Brain microvascular endothelial cell (primary cell): ENCODE results near the gene APBB1IP.

Experiments
- DNase-seq: peaks from one replicate; pipeline ENCODE4 v3.0.0-alpha.2; 2020
- H3K27ac ChIP-seq: fragments of 250-450 bp; sonication (Bioruptor Pico); 2 replicates; pipeline ENCODE4 v1.5.1; 2020; ENCODE audit warnings: mild to moderate bottlenecking, moderate library complexity
- H3K27me3 ChIP-seq: fragments of 250-450 bp; sonication (Bioruptor Pico); replicated peaks from 2 replicates; pipeline ENCODE4 v1.5.1; 2020; ENCODE audit warnings: mild to moderate bottlenecking
- H3K36me3 ChIP-seq: fragments of 250-450 bp; sonication (Bioruptor Pico); replicated peaks from 2 replicates; pipeline ENCODE4 v1.5.1; 2020; ENCODE audit warnings: mild to moderate bottlenecking
- H3K4me3 ChIP-seq: 2 replicates; pipeline ENCODE4 v1.5.1; 2011; ENCODE audit warnings: low read depth, mild to moderate bottlenecking, control low read depth, low read length, moderate library complexity
- CTCF ChIP-seq: IDR thresholded peaks from 2 replicates; pipeline ENCODE4 v1.5.1; 2011; ENCODE audit warnings: low read depth, mild to moderate bottlenecking, moderate library complexity, low read length, control low read depth, inconsistent platforms; ENCODE audit errors: missing control alignments
- in situ Hi-C: cut with HindIII; loops from 2 replicates; pipeline ENCODE4 v1.10.0; 2017; ENCODE audit warnings: low sequenced_read_pairs, low pct_ligation_motif_present

Gene APBB1IP

GRCh38 chr10:26454891-26455290, 16.8 kb downstream of the APBB1IP start:
- TF ChIP-seq CTCF: no peak
- in situ Hi-C loops: no loop called here
- Histone ChIP-seq H3K4me3 (no peak overlapping the region), H3K36me3 (no peaks in the 10 kb centered on the region), H3K27me3 (no peaks in the 10 kb centered on the region), H3K27ac (no peak overlapping the region)
- no peak for DNase-seq

- no peak for DNase-seq
- TF ChIP-seq CTCF: no peak
- in situ Hi-C loops: no loop called here
Observed at GRCh38 chr10:26455567-26456315, 17.6 kb downstream of the APBB1IP start.

DNA sequence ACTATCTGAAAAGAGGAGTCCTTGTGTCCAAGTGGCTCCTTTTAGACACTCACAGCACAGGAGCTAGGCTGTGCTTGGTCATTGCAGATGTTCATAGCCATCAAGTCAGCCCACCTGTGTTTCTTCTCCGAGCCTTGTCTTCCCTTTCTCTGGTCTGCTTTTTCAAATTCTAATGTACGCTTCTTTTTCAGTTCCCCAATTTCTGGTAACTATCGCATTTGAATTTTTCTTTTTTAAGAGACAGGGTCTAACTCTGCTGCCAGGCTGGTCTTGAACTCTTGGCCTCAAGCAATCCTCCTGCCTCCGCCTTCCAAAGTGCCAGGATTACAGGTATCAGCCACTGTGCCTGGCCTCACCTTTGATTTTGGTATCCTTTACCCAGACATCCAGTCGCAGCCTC, 18.9 kb downstream of the APBB1IP start:
- no peak for DNase-seq
- H3K27me3 ChIP-seq: no peaks in the 10 kb centered on the region
- H3K27ac ChIP-seq: no peak overlapping the region
- H3K36me3 ChIP-seq: no peaks in the 10 kb centered on the region
- in situ Hi-C loops: no loop called here
- H3K4me3 ChIP-seq: no peak overlapping the region
- no peak for TF ChIP-seq CTCF

More at GRCh38 chr10:26455567-26456315, 17.6 kb downstream of the APBB1IP start:
- H3K27ac ChIP-seq: no peak overlapping the region
- H3K4me3 ChIP-seq: no peak overlapping the region
- H3K36me3 ChIP-seq: no peaks in the 10 kb centered on the region
- H3K27me3 ChIP-seq: no peaks in the 10 kb centered on the region

DNA sequence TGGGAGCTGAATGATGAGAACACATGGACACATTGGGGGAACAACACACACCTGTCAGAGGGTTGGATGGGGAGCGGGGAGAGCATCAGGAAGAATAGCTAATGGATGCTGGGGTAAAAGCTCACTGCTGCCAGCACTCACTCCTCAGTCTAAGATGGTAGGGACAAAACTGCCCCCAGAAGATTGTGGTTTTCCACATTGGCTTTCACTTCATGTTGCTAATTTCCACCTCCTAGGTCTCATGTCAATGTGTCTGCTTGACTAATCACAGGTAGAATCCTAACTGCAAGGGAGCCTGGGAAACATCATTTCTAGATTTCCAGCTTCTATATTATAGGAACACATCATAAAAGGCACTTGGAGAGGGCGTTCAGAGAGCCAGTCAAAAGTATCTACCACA, 22.6 kb downstream of the APBB1IP start:
- H3K36me3 ChIP-seq: no peaks in the 10 kb centered on the region
- H3K4me3 ChIP-seq: no peak overlapping the region
- H3K27ac ChIP-seq: no peak overlapping the region
- no peak for TF ChIP-seq CTCF
- DNase-seq: no peak
- in situ Hi-C loops: no loop called here
- no peaks in the 10 kb centered on the region for H3K27me3 ChIP-seq

DNA sequence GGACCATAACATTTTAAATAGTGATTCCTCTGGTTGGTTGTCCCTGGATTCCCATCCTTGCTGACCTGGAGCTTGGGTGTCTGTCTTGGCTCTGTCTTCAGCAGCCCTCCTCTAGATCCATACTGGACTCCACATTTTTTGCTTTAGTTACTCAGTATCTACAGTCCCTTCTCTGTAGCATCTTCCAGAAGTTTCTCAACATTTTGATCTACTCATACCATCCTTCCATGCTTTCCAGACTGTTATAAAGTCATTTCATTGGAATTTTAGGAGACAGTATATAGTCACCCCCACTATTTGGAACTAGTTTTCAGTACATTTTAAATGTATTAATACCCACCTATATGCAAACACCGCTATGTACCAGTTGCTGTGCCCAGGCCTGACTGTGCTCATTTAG, 25.8 kb downstream of the APBB1IP start:
- no peak for DNase-seq
- no peak overlapping the region for H3K27ac ChIP-seq
- no peaks in the 10 kb centered on the region for H3K36me3 ChIP-seq
- TF ChIP-seq CTCF: no peak
- H3K4me3 ChIP-seq: no peak overlapping the region
- no peaks in the 10 kb centered on the region for H3K27me3 ChIP-seq
- in situ Hi-C loops: no loop called here
